GM21528 (cell line): ENCODE measurements around the gene TEAD1.

ENCODE experiments used
- ATAC-seq: cut with Tn5 transposase; IDR thresholded peaks from one replicate; pipeline ENCODE4 v1.9.1; 2021; ENCODE audit warnings: mild to moderate bottlenecking, moderate library complexity; ENCODE audit not compliant: unreplicated experiment, low FRiP score

The TEAD1 gene

DNA sequence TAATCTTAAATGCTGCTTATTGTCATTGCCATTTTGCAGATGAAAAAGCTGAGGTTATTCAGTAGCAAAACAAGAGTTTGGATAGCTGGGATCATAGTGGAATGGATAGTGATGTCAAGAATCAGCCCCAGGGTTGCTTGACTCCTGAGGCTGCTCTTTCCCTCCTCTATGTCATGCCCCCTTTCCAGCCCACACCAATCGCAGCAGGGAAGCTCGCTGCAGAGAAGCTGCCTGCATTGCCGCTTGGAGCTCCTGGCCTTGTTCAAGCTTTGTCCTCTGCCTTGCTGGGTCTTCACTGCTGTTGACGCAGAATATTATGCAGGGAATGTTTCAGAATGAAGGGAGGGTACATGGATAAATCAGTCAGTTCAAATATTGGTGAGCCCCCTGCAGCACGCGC is 206.1 kb downstream of the TEAD1 start:
- no peak for ATAC-seq

DNA sequence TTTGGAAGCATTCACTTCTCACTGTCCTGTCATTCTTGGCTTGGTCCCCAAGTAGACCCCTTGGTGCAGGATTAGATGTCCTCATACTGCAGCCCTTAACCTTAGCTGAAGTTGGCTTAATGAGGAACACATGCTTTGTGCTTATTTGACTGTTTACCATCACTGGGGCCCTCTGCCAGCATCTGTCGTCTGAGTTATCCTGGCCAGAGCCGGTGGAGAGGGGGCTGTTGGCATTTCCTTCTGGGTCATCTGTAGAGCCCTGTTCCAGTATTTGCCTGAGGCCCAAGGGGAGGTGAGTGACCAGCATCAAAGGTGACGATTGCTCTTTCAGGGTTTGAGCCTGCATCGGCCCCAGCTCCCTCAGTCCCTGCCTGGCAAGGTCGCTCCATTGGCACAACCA is 208.4 kb downstream of the TEAD1 start:
- no peak for ATAC-seq

DNA sequence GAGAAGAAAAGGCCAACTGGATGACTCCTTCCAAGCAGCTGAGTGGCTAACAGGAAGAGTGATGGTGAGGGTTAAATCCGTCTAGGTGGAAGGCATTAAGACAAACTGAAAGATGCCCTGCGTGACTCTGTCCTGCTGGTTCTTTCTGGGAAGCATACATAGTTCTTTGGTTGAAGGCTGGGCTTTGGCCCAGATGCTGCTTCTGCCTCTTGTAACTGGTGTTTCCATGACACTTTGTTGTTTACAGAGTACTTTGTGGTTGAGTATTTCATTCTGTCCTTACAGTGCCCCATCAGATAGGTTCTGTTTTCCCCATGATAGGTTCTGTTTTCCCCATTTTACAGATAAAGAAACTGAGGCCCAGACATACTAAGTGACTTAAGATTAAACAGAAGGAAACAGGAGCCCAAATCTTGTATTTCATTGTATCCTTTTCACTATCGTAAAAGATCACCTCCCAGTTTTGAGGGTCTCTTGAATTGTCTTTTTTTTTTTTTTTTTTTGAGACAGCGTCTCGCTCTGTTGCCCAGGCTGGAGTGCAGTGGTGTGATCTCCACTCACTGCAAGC is 210.6 kb downstream of the TEAD1 start:
- ATAC-seq = no peak

DNA sequence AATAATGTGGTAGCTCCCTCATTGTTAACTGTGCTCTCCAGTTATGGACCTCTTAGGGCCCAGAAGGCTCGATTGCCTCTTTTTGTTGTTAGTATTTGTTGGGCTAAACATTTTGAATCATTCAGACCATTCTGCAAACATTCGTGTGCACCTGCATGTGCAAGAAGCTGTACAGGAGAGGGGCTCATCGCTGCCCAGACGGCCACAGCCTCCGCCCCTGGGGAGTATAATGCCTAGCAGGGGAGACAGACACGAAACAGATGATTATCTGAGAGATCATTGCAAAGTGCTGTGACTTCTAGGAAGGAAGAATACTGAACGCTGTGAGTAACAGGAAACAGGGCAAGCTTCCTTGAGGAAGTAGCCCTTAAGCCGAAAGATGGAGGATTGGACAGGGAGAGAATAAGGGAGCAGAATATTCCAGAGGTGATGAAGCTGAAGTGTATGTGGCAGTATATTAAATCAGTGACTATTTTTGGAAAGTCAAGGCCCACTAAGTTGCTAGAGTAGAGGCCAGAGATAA is 211.6 kb downstream of the TEAD1 start:
- no peak for ATAC-seq

DNA sequence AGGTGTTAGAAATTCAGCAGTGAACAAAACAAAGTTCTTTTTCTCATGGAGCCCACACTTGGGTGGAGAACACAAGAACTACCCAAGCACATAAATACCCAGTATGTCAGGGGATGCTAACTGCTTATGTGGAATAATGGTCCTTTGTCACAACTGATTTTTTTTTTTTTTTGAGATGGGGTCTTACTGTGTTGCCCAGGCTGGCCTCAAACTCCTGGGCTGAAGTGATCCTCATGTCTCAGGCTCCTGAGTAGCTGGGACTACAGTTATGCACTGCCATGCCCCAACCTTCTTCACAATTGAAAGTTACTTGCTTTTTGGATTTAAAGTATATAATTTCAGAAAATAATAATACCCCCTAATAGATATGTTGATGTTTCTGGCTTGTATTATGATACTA is 212.3 kb downstream of the TEAD1 start:
- ATAC-seq = no peak

DNA sequence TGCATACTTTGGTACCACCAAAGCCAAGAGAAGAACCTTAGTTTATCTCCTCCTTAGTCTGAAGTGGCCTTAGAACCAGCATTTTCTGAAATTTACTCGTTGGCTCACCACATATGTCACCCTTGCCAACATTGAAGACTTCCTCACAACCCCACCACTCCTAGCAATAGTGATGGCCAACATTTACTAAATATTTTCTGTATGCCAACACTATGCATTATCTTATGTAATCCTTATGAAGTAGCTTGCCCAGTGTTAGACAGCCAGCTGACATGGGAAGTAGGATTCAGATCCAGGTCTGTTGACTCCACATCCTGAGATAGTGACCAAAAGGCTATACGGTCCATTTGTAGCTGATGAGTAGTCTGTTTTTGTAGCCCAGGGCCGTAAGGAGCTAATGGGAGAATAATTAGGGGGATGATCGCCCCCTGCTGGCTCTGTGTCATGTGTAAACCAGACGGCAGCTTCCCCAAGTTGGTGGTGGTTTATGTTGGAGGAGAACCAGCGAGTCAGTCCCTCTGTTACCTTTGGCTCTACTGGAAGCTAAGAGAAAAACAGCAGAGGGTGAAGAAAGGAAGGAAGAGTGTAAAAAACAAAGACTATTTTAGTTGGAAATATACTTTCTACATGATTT is 214.4 kb downstream of the TEAD1 start:
- no peak for ATAC-seq

DNA sequence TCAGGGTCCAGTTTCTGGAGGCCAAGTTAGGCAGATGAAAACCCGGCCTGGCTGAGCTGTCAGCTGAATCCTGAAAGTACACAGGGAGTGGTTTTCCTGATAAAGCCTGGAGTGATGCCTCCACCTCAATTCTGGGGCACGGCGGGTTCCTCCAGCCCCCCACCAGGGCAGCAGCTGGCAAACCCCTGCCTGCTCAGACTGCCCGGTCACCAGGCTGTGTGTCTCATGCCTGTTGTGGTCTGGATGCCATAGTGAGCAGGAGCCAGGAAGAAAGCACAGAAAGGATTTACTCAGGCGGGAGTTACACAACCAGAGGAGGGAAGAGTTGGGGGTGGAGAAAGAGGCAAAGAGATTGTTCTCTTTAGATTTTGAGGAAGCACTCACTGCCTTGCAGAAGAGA is 215.0 kb downstream of the TEAD1 start:
- no peak for ATAC-seq

DNA sequence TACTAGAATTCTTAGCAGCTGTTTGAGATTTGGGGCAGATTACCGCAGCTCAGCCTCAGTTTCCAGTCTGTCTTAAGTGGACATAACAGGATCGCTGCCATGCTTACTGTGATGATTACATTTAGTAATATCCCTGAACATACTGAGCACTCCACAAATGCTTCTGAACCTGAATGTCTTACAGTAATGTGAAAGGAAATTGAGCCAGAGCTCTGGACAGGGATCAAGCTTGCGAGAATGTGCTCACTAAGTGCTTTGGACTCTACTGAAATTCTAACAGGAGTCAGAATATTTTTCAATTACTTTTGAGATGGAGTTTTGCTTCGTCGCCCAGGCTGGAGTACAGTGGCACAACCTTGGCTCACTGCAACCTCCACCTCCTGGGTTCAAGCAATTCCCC is 216.3 kb downstream of the TEAD1 start:
- ATAC-seq = no peak

DNA sequence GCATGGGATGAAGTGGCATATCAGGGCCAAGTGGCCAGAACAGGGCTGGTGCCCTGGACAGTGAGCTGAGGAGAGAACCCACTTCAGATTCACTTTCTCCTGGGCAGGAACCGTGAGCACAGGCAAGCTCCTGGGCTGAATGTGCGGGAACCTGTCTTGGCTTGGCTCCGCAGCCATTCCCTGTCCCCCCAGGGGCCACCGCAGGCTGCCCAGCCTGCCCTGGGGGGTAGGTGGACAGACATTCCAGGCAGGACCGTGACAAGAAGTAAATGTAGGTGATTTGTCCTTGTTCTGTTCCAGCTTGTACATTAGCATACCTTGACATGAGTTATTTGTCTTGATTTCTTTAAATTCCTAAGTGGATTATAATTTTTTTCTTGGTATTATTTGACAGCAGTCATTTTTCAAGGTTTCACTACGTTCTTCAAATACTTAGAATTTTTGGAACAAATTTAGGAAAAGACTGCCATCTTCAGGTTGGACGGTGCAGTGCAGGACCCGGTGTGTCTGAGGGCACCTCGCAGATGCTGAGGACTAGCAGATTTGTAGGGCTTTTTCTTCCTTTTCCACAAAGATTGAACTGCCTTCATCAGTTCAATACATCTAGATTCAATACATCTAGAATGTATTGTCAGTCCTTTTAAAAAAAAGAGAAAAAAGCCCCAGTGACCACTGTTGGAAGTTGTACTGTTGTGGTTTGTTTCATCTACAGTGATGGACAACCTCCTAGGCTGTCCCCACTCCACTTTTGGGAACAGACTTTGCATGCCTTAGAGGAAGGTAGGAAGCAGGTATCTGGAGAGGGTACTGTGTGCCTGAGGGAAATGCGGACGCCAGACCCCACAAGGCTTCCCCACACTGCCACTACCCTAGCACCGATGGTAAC is 219.8 kb downstream of the TEAD1 start:
- peak; percentile 58 for ATAC-seq

DNA sequence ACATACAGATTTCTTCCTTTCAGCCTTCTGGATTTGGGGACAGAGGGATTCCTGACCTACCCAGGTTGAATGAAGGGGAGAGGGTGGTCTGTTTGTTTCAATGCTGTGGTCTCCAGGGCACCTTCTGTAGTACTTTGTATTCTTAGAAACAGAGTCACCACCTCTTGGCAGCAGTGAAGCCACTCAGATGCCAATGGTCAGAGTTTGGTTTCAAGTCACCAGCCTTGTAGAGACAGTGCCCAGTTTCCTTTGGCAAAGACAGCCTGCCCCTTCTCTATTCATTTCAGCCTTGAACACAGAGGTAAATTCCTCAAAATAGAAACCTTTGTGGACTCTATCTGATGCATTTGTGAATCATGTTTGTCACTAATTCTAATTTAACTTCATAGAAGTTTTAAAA is 223.2 kb downstream of the TEAD1 start:
- ATAC-seq = no peak

DNA sequence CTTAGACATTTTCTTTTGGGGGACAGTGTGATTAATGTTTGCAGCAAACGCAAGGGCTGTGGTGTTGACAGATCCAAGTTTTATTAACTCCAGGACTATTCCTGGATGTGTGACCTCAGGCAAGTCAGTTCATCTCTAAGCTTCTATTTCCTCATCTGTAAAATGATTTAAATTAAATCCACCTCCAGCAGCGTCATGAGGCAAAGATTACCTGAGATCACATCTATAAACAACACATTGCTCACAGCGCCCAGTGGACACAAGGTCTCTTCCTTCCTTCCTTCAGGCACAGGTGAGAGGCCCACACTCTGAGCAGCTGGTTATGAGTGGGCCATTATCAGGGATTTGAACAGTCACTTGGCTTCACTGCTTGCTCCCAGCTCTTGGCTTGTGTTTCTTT is 223.6 kb downstream of the TEAD1 start:
- ATAC-seq = no peak

DNA sequence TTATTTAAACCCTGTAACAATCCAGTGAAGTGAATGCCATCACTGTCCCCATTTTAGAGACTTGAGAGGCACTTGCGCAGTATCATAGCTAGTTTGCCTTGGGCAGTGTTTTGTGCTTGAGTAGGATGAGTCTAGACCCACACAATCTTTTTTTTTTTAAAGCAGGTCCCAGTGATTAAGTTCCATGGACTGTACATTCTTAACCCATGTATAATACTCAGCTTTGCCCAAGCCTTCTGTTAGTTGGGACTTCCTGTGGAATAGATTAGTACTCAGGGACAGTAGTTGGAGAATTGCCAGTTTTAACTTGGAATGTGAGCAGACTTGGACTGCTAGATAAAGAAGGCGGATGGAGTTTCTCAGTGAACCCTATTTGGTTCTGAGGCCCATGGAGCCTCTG is 226.3 kb downstream of the TEAD1 start:
- no peak for ATAC-seq

DNA sequence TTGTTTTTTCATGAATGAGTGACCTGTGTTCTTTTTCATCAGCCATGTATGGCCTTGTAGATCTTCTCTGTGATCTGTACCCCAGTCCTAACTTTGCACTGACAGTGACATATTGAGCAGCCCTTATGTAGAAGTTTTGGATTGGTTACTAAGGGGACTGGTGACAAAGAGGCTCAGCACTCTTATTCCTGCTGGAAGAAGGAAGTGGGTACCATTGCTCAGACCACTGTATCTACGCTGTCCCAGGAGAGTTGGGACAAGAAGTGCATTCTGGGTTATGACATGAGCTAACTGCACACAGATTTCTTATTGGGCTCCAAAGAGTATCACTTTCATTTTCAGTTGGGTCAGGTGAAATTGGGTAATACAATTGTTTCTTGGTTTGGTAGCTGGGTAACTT is 227.1 kb downstream of the TEAD1 start:
- no peak for ATAC-seq

DNA sequence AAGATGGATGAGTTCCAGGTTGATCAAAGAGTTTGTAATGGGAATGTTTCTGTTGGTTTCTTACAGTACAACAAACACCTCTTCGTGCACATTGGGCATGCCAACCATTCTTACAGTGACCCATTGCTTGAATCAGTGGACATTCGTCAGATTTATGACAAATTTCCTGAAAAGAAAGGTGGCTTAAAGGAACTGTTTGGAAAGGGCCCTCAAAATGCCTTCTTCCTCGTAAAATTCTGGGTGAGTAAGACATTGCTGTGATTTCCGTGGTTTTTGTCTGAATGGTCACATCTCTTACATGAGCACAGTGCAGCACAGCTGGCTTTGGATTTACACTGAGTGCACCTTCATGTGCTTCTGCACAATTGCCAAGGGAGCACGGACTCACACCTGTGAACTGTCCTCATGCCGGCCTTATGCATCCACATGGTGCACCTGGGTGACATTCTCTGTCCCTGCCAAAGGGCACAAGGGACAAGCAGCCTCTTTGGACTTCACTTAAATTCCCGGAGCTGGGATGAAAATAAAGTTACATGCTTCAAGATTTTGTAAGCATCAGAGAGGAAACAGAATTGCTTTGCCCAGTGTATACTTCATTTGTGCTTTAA is 227.8 kb downstream of the TEAD1 start:
- ATAC-seq = no peak

DNA sequence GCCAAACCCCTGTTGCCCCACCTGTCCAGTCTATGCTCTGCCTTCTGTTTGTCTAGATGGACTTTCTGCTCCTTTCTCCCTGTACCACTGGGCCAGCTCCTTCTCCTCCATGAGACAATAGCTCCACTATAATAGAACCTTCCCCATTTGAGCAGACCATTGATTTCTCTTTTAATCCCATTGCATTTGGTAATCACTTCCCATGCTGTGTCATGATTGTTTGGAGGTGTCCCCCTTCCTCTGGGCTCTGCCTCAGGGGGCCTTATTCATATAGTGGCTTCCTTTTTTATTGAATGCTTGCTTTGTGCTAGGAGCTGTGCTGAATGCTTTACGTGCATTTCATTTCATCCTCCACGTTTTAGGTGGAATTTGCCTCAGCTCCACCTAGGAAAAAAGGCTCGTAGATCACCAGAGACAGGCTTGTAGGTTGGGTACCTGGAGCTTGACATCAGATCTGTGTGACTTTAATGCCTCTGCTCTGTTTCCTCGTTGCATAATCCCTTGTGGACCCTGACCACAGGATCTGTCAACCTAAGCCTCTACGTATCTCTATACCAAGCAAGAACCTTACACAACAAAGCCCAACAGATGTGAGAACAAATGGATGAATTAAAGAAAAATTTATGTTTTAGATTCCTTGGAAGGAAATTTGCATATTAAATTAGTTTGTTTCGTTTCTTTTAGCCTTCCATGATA is 228.7 kb downstream of the TEAD1 start:
- ATAC-seq = no peak

DNA sequence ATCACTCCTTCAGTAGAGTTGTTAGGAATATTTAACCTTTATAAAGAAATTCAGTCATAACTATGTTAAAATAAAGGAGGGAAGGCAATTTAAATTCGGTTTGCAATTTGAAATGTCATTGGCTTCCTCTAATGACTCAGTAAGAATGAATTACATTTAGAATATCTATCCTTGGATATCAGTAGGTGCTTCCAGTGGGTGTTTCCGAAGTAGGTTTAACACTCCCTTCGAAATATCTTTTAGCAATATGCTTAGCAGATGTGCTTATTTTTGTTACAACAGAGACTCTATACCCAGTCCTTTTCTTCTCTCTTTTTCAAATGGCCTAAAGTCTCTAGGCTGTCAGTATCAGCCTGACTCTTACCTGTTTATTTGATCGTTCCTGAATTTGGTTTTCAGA is 231.2 kb downstream of the TEAD1 start:
- no peak for ATAC-seq

DNA sequence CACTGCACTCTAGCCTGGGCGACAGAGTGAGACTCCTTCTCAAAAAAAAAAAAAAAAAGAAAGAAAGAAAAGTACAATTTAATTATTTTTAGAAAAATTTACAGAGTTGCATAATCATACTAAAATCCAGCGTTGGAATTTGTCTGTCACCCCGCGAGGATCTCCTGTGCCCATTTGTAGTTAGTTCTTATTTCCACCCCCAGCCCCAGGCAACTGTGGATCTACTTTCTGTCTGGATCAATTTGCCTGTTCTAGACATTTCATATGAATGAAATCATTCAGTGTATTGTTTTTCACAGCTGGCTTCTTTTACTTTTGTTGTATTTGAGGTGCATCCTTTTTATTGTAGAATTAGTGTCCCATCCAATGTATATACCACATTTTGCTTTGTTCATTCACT is 232.3 kb downstream of the TEAD1 start:
- no peak for ATAC-seq

DNA sequence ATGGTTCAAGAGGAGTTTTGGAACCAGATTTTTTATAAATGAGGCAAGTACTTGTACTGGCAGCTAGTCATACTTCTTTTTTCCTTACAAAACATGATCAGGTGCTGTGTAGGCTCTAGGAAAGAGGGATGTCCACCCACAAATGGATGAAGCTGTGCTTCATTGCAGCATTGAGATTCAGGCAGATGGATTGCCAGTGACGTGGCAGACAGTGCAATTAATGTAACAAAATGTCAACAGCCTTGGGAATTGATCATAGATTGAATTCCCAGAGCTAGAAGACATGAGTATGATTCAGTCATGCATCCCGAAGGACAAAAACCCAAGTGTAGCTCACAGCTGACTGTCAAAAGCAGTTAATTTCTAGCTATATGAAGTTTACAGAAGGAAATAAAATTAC is 235.7 kb downstream of the TEAD1 start:
- no peak for ATAC-seq

DNA sequence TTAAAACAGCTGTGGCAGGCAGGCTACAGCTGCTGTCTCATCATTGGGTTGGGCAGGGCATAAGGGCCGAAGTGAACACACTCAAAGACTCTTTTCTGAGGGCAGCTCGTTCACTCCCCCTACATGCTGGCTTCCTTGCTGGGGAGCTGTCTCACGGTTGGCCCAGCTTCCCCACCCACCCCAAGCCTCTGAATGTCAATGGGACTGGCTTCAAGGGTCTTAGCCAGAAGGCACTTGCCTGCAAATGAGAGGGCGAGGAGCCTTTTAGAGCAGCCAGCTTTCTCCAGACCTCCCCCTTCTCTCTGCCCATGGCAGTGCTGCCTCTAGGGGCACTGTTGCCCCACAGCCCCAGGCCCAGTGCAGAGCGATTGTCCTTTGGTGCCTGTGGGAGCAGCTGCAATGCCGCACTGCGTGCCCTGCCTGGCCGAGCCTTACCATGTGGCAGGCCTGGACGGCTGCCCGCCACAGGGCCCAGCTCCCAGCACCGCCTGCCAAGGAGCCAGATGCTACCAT is 240.2 kb downstream of the TEAD1 start:
- no peak for ATAC-seq

DNA sequence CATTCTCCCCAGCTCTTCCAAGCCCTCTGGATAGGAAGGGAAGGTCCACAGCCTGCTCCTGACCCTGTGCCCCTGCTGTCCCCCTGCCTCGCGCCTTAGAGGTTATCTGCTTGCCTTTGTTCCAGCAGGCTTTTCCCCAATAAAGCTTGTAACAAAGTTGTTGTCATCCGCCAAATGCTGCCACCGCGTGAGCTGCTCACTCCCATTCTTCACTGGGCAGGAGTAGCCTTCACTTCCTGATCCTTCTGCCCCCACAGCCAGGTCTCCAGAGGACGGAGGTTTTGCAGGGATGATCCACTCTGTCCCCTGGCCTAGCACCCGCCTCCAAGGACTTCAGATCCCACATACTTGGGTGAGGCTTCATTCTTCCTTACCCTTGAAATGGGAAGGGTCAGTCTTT is 240.9 kb downstream of the TEAD1 start:
- no peak for ATAC-seq
